ENCODE measurements around the gene TMEM63A. TPM values are rescaled to one million over a fixed set of nuclear protein-coding genes. Genes with fewer than 3 reads are reported as not detected.
"Not testable (repeated sequence)": the region's sequence is repeated elsewhere in the genome, so short reads cannot be mapped to it uniquely, and the experiment has no call there.

The TMEM63A gene
- 10 to 100 TPM; 69.6 to 88.0 (median 80.6) TPM for total RNA-seq

DNA sequence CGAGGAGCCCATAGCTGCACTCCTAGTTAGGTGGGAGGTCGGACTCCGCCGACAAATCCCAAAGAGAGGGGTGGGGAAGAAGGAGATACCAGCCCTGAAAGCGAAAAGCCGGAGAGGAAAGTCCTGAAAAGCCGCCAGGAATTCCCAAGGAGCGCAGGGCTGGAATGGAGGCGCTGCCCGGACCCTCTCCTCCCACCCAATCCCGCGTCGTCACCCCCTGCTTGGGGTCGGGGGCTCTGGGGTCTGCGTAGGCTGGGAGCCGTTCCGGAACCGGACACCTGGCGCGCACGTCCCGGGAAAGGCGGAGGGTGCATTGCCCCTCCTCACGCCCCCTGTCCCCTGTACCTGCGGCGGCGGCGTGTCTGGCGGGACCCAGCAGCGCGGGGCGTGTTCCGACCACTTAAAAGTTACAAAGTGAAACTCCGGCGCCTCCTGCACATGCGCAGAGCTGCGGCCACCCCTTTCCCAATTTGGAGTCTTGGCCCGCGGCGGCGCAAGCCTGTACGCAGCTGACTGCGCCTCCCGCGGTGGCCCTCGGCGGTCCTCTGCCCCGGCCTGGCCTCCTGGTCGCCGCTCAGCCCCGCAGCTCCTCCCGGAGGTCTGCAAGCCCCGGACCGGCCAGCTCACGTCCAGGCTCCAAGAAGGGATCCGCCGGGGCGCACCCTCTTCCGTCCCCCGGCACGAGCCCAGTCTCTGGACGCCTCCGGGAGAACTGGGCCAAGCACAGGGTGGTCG, at the start of gene TMEM63A:
Gene TMEM63A, minus strand, starts transcription at position 422 of the 735 bp plus-strand sequence. CDS start 4,800 bp downstream, outside the sequence.
- DNase-seq (ENCODE audit: low spot score in 2 of 2): peak; percentile 83 to 88
- H3K36me3 ChIP-seq: no peaks in the 10 kb centered on the region
- no peaks in the 10 kb centered on the region for H3K9me3 ChIP-seq
- H3K27ac ChIP-seq: peak within 1 kb of the TSS; percentile 96 to 98
- peak within 1 kb of the TSS; percentile 92 to 98 (median 95) for H3K4me3 ChIP-seq
- H3K27me3 ChIP-seq: no peaks in the 10 kb centered on the region
- peak; percentile 70 for TF ChIP-seq POLR2A (IDR thresholded peaks at IDR 0.05)
- peak; percentile 27 to 58 (median 52) for TF ChIP-seq POLR2AphosphoS5 (IDR thresholded peaks at IDR 0.05)
- TF ChIP-seq, protein P1, sequence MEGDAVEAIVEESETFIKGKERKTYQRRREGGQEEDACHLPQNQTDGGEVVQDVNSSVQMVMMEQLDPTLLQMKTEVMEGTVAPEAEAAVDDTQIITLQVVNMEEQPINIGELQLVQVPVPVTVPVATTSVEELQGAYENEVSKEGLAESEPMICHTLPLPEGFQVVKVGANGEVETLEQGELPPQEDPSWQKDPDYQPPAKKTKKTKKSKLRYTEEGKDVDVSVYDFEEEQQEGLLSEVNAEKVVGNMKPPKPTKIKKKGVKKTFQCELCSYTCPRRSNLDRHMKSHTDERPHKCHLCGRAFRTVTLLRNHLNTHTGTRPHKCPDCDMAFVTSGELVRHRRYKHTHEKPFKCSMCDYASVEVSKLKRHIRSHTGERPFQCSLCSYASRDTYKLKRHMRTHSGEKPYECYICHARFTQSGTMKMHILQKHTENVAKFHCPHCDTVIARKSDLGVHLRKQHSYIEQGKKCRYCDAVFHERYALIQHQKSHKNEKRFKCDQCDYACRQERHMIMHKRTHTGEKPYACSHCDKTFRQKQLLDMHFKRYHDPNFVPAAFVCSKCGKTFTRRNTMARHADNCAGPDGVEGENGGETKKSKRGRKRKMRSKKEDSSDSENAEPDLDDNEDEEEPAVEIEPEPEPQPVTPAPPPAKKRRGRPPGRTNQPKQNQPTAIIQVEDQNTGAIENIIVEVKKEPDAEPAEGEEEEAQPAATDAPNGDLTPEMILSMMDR (IDR thresholded peaks at IDR 0.05): peak in 2 of 3 donors; percentile 40
- intact Hi-C loops (cut with DNase I; ENCODE audit: low total_unique reads): loop anchor here (5.0 kb wide), 1 partner anchor 40 kb away; the partner anchor contains the start of gene PYCR2
- H3K4me1 ChIP-seq: peaks cover 9 to 14% of the 10 kb centered on the region in 2 donors

DNA sequence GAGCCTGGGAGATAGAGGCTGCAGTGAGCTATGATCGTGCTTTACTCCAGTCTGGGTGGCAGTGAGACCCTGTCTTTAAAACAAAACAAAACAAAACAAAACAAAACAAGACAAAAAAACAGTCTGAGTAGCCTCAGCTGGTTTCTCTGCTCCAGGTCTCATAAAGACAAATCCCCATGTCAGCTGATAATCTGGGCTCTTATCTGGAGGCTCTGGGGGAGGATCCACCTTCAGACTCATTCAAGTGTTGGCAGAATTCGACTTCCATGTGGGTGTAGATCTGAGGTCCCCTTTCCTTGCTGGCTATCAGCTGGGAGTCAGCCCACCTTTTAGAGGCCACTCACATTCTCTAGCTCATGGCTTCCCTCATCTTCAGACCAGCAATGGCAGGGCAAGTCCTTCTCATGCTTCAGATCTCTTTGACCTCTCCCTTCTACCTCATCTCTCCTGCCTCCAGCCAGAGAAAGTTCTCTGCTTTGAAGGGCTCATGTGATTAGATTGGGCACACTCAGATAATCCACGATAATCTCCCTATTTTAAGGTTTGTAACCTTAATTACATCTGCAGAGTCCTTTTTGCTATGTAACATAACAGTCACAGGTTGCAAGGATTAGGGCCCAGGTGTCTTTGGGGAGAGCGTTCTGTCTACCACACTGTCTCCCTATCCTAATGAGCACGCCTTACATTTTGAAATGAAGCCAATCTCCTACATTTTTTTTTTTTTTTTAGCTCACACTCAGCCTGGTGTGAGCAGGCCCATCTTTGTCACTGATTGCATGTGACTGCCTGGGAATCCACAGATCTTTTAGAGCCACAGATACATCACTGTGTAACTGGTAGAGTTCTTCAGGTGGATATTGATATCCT, 49.3 kb upstream of the TMEM63A start:
- Histone ChIP-seq H3K27ac (no peak overlapping the region), H3K9me3 (no peaks in the 10 kb centered on the region), H3K27me3 (no peaks in the 10 kb centered on the region), H3K4me3 (no peak overlapping the region), H3K36me3 (no peaks in the 10 kb centered on the region), H3K4me1 (peaks cover 0 to 2% of the 10 kb centered on the region in 2 donors)
- DNase-seq (ENCODE audit: low spot score in 2 of 2): no peak
- no peak for TF ChIP-seq POLR2AphosphoS5 (IDR thresholded peaks at IDR 0.05)
- TF ChIP-seq, protein P1 (IDR thresholded peaks at IDR 0.05): no peak
- TF ChIP-seq POLR2A (IDR thresholded peaks at IDR 0.05): no peak
- intact Hi-C loops (cut with DNase I; ENCODE audit: low total_unique reads): no loop called here

- TF ChIP-seq, protein P1 (IDR thresholded peaks at IDR 0.05): no peak
- TF ChIP-seq POLR2AphosphoS5 (IDR thresholded peaks at IDR 0.05) (no peak), POLR2A (IDR thresholded peaks at IDR 0.05) (no peak)
- DNase-seq (ENCODE audit: low spot score in 2 of 2): no peak
- Histone ChIP-seq H3K4me3 (no peak overlapping the region), H3K4me1 (no peaks in the 10 kb centered on the region), H3K27me3 (no peaks in the 10 kb centered on the region), H3K9me3 (no peaks in the 10 kb centered on the region), H3K36me3 (no peaks in the 10 kb centered on the region), H3K27ac (no peak overlapping the region)
- intact Hi-C loops (cut with DNase I; ENCODE audit: low total_unique reads): no loop called here
Measured at GRCh38 chr1:225930566-225930965, 48.4 kb upstream of the TMEM63A start.

DNA sequence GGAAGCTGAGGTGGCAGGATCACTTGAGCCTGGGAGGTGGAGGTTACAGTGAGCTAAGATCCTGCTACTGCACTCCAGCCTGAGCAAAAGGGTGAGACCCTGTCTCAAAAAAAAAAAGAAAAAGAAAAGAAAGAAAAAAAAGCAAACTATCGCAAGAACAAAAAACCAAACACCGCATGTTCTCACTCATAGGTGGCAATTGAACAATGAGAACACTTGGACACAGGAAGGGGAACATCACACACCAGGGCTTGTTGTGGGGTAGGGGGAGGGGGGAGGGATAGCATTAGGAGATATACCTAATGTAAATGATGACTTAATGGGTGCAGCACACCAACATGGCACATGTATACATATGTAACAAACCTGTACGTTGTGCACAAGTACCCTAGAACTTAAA, 47.3 kb upstream of the TMEM63A start:
- H3K27me3 ChIP-seq; H3K4me1 ChIP-seq; H3K9me3 ChIP-seq; intact Hi-C loops (cut with DNase I; ENCODE audit: low total_unique reads); DNase-seq (ENCODE audit: low spot score in 2 of 2); H3K4me3 ChIP-seq; H3K27ac ChIP-seq; H3K36me3 ChIP-seq: not testable (repeated sequence)

DNA sequence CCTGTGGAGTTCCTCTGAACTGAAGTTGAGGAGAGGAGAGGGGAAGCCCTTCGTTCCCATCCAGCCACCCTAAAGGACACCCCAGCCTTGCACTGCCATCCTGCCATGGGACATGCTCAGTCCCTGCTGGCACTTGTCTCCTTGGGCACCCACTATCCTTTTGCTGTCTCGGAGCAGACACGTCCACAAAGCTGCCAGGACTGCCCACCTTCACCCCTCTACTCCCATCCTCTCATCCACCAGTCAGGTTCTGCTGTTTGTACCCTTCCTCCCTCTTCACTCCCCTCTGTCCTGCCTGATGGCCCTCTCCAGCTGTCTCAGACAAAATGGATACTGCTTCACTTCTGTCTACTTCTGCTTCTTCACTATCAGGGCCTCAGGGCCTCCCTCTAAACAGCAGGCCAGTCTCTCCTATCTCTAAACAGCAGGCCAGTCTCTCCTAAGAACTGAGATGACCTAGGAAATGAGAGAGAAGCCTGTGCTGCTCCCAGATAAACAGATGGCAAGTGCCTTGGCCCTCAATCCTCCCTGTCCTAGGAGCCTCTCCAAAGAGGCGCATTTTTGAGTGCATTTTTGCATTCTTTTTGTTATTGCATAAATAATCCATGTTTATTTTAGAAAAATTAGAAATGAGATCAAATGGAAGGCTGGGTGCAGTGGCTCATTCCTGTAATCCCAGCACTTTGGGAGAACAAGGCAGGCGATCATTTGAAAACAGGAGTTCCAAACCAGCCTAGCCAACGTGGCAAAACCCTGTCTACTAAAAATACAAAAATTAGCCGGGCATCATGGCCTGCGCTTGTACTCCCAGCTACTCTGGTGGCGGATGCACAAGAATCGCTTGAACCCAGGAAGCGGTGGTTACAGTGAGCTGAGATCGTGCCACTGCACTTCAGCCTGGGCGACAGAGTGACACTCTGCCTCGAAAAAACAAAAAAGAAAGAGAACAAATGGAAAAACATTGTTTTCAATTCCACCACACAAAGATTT, 46.3 kb upstream of the TMEM63A start:
- Histone ChIP-seq H3K4me3 (no peak overlapping the region), H3K4me1 (no peaks in the 10 kb centered on the region), H3K27me3 (no peaks in the 10 kb centered on the region), H3K27ac (no peak overlapping the region), H3K9me3 (no peaks in the 10 kb centered on the region), H3K36me3 (no peaks in the 10 kb centered on the region)
- DNase-seq (ENCODE audit: low spot score in 2 of 2): no peak
- TF ChIP-seq POLR2A (IDR thresholded peaks at IDR 0.05) (no peak), POLR2AphosphoS5 (IDR thresholded peaks at IDR 0.05) (no peak)
- TF ChIP-seq, protein P1 (IDR thresholded peaks at IDR 0.05): no peak
- intact Hi-C loops (cut with DNase I; ENCODE audit: low total_unique reads): no loop called here

All from breast epithelium (tissue), 4 donors.